H1 (cell line): ENCODE measurements around the gene CYP2S1. TPM values are rescaled to one million over a fixed set of nuclear protein-coding genes. Genes with fewer than 3 reads are reported as not detected.
"Not testable (repeated sequence)": the region's sequence is repeated elsewhere in the genome, so short reads cannot be mapped to it uniquely, and the experiment has no call there.

Experiments used
- CTCF ChIA-PET: fragments of 300-600 bp; sonication (Branson Sonifier 250); formaldehyde crosslinking; loops from one replicate; lab custom pipeline; 2021; ENCODE audit not compliant: partially characterized antibody; lab: Charles Lee
- POLR2A ChIA-PET: fragments of 300-600 bp; sonication (Branson Sonifier 250); formaldehyde crosslinking; loops from one replicate; lab custom pipeline; 2021; ENCODE audit warnings: inconsistent platforms; ENCODE audit not compliant: partially characterized antibody; lab: Charles Lee
- DNase-seq, 2 experiments: peaks; one replicate each; pipeline versions ENCODE4 v3.0.0 to v3.0.0-alpha.2; 2010 to 2022; ENCODE audit warnings: low spot score in 2 of 2, low read depth in 1 of 2, mixed read lengths in 1 of 2
- FAIRE-seq: peaks from 2 replicates; lab custom pipeline; 2011; peaks lifted over from hg19 to GRCh38; lab: Jason Lieb, UNC
- H2AFZ ChIP-seq: 2 replicates; pipeline ENCODE4 v1.8.1; 2012; ENCODE audit warnings: low read length, inconsistent platforms
- H2AK5ac ChIP-seq: 2 replicates; pipeline ENCODE4 v1.6.1; 2013; ENCODE audit warnings: low read depth, low read length
- H2BK120ac ChIP-seq: replicated peaks from 2 replicates; pipeline ENCODE3; 2013; ENCODE audit warnings: low read depth, low read length, inconsistent platforms
- H2BK12ac ChIP-seq: 2 replicates; pipeline ENCODE4 v1.6.1; 2013; ENCODE audit warnings: low read depth, low read length
- H2BK15ac ChIP-seq: 2 replicates; pipeline ENCODE4 v1.6.1; 2013; ENCODE audit warnings: low read length
- H2BK20ac ChIP-seq: 2 replicates; pipeline ENCODE4 v1.6.1; 2013; ENCODE audit warnings: low read length
- H2BK5ac ChIP-seq: 2 replicates; pipeline ENCODE4 v1.6.1; 2013; ENCODE audit warnings: low read depth, low read length
- H3K14ac ChIP-seq: 2 replicates; pipeline ENCODE4 v1.6.1; 2013; ENCODE audit warnings: inconsistent platforms; ENCODE audit not compliant: insufficient read length
- H3K18ac ChIP-seq: 2 replicates; pipeline ENCODE4 v1.6.1; 2013; ENCODE audit warnings: low read length; ENCODE audit errors: extremely low read depth
- H3K23ac ChIP-seq: 2 replicates; pipeline ENCODE4 v1.6.1; 2013; ENCODE audit warnings: inconsistent platforms; ENCODE audit not compliant: insufficient read length
- H3K23me2 ChIP-seq: 2 replicates; pipeline ENCODE4 v1.6.1; 2013; ENCODE audit warnings: low read depth, low read length
- H3K27ac ChIP-seq: 2 replicates; pipeline ENCODE4 v1.6.1; 2011; ENCODE audit warnings: low read depth, low read length, inconsistent platforms
- H3K27me3 ChIP-seq, 4 experiments: replicated peaks in 1 of 4; 1 replicate in 1 of 4; 2 replicates in 3 of 4; pipeline versions ENCODE4 v1.6.1 to v1.8.1; 2011 to 2013; ENCODE audit warnings: low read length in 3 of 4, mild to moderate bottlenecking in 3 of 4, inconsistent platforms in 2 of 4, mixed read lengths in 2 of 4, moderate library complexity in 1 of 4; ENCODE audit not compliant: control insufficient read depth in 3 of 4, insufficient read depth in 3 of 4; ENCODE audit errors: extremely low read depth in 1 of 4
- H3K36me3 ChIP-seq, 4 experiments: 2 replicates each; pipeline versions ENCODE4 v1.6.1 to v1.8.1; 2011 to 2013; ENCODE audit warnings: mild to moderate bottlenecking in 4 of 4, low read length in 3 of 4, moderate library complexity in 2 of 4, control low read depth in 1 of 4, inconsistent platforms in 1 of 4; ENCODE audit not compliant: insufficient read depth in 4 of 4, control insufficient read depth in 2 of 4
- H3K4ac ChIP-seq: replicated peaks from 2 replicates; pipeline ENCODE3; 2013; ENCODE audit warnings: low read length, low read depth, mixed read lengths, inconsistent platforms; ENCODE audit not compliant: insufficient read length
- H3K4me1 ChIP-seq, 4 experiments: replicated peaks in 1 of 4; 1 replicate in 1 of 4; 2 replicates in 3 of 4; pipeline versions ENCODE4 v1.6.1 to v1.8.1; 2011 to 2013; ENCODE audit warnings: low read length in 3 of 4, inconsistent platforms in 2 of 4, mixed read lengths in 1 of 4; ENCODE audit not compliant: insufficient read depth in 4 of 4, control insufficient read depth in 3 of 4
- H3K4me2 ChIP-seq, 2 experiments: 2 replicates each; pipeline versions ENCODE4 v1.6.1 to v1.8.1; 2011 to 2013; ENCODE audit warnings: low read depth in 2 of 2, low read length in 2 of 2, control low read depth in 1 of 2, inconsistent platforms in 1 of 2, mild to moderate bottlenecking in 1 of 2; ENCODE audit not compliant: insufficient read depth in 1 of 2
- H3K4me3 ChIP-seq, 4 experiments: fragments of 200-600, 300-600 bp in 1 of 4; sonication (generic), shearing (Covaris generic), sonication (Bioruptor Twin) in 1 of 4; 2 replicates each; pipeline versions ENCODE4 v1.5.1 to v1.8.1; 2011 to 2016; ENCODE audit warnings: low read length in 4 of 4, low read depth in 3 of 4, control low read depth in 2 of 4, inconsistent platforms in 2 of 4, mild to moderate bottlenecking in 2 of 4, mixed read lengths in 1 of 4, moderate library complexity in 1 of 4; ENCODE audit not compliant: insufficient read depth in 2 of 4; ENCODE audit errors: extremely low read depth in 1 of 4
- H3K56ac ChIP-seq: replicated peaks from 2 replicates; pipeline ENCODE3; 2013; ENCODE audit warnings: low read depth, mild to moderate bottlenecking, mixed read lengths, low read length, inconsistent platforms; ENCODE audit not compliant: insufficient read length
- H3K79me1 ChIP-seq: 2 replicates; pipeline ENCODE4 v1.6.1; 2013; ENCODE audit warnings: low read depth, low read length, control low read depth
- H3K79me2 ChIP-seq, 2 experiments: 2 replicates each; pipeline versions ENCODE4 v1.6.1 to v1.8.1; 2012 to 2013; ENCODE audit warnings: low read length in 2 of 2, mild to moderate bottlenecking in 2 of 2, inconsistent platforms in 1 of 2; ENCODE audit not compliant: insufficient read depth in 2 of 2, control insufficient read depth in 1 of 2
- H3K9ac ChIP-seq, 4 experiments: replicated peaks in 1 of 4; 1 replicate in 1 of 4; 2 replicates in 3 of 4; pipeline versions ENCODE4 v1.6.1 to v1.8.1; 2011 to 2013; ENCODE audit warnings: low read depth in 3 of 4, low read length in 3 of 4, control low read depth in 2 of 4, mild to moderate bottlenecking in 2 of 4, moderate library complexity in 2 of 4, inconsistent platforms in 1 of 4; ENCODE audit errors: extremely low read depth in 1 of 4
- H3K9me3 ChIP-seq, 2 experiments: 2 replicates each; pipeline versions ENCODE4 v1.6.1 to v1.8.1; 2012 to 2013; ENCODE audit warnings: mild to moderate bottlenecking in 2 of 2, moderate library complexity in 2 of 2, control low read depth in 1 of 2, inconsistent platforms in 1 of 2, low read depth in 1 of 2, low read length in 1 of 2, mixed read lengths in 1 of 2; ENCODE audit not compliant: insufficient read depth in 2 of 2
- H4K20me1 ChIP-seq, 2 experiments: replicated peaks in 1 of 2; 2 replicates each; pipeline versions ENCODE3 to v1.8.1; 2011 to 2013; ENCODE audit warnings: inconsistent platforms in 2 of 2, low read length in 2 of 2, mild to moderate bottlenecking in 1 of 2; ENCODE audit not compliant: insufficient read depth in 2 of 2, control insufficient read depth in 1 of 2
- H4K5ac ChIP-seq: 2 replicates; pipeline ENCODE4 v1.6.1; 2013; ENCODE audit warnings: low read length, low read depth, mixed read lengths, inconsistent platforms; ENCODE audit not compliant: insufficient read length
- H4K8ac ChIP-seq: 2 replicates; pipeline ENCODE4 v1.8.0; 2013; ENCODE audit warnings: mild to moderate bottlenecking, moderate library complexity, low read length, inconsistent platforms; ENCODE audit not compliant: insufficient read depth; ENCODE audit errors: extremely low read depth
- H4K91ac ChIP-seq: replicated peaks from 2 replicates; pipeline ENCODE3; 2013; ENCODE audit warnings: low read length, mixed read lengths, inconsistent platforms; ENCODE audit not compliant: insufficient read length
- CTCF ChIP-seq, 3 experiments: IDR thresholded peaks; 1 replicate in 2 of 3; 2 replicates in 1 of 3; pipeline versions ENCODE4 v1.5.1 to v1.6.1; 2011; ENCODE audit warnings: low read length in 3 of 3, mild to moderate bottlenecking in 3 of 3, inconsistent platforms in 2 of 3, low read depth in 1 of 3, moderate library complexity in 1 of 3; ENCODE audit not compliant: insufficient read depth in 1 of 3; ENCODE audit errors: control extremely low read depth in 1 of 3
- RAD21 ChIP-seq, 2 experiments: IDR thresholded peaks in 1 of 2; conservative IDR thresholded peaks in 1 of 2; 2 replicates each; pipeline ENCODE4 v1.6.1; 2011; ENCODE audit warnings: low read depth in 2 of 2, low read length in 2 of 2, improper control_type of control experiment in 1 of 2, inconsistent platforms in 1 of 2, mild to moderate bottlenecking in 1 of 2, moderate library complexity in 1 of 2
- WGBS, 2 experiments: shearing (Covaris generic) in 1 of 2; methylation state at CpG; one replicate each; pipeline versions ENCODE4 v1.1.6 to v1.1.7; 2013 to 2015; ENCODE audit warnings: low lambda C conversion rate in 2 of 2, mixed read lengths in 2 of 2, inconsistent platforms in 1 of 2, low coverage in 1 of 2, missing lambda C conversion rate in 1 of 2; ENCODE audit not compliant: insufficient replicate concordance in 2 of 2, insufficient coverage in 1 of 2, insufficient read length in 1 of 2; ENCODE audit errors: extremely low coverage in 1 of 2, missing lambda C conversion rate in 1 of 2; 5-methylcytosine and 5-hydroxymethylcytosine counted together
- polyA plus RNA-seq, 7 experiments: library from polyadenylated mRNA; depleted of rRNA in 3 of 7; stranded (reverse) in 5 of 7; unstranded in 2 of 7; fragments of >200 nt in 5 of 7; fragments of 200-250 nt in 2 of 7; gene quantifications; 1 replicate in 5 of 7; 2 replicates in 1 of 7; 4 replicates in 1 of 7; pipeline versions ENCODE4 v1.2.1 to v1.2.3, GENCODE V29; 2011 to 2013; ENCODE audit warnings: missing spikeins in 2 of 7, mixed read lengths in 2 of 7
- total RNA-seq: library from RNA; stranded (reverse); fragmentation: NEBNext Ultra II Directional; extraction: Animal tissue kit (Norgen Biotek cat#: 25700); gene quantifications from 2 replicates; pipeline ENCODE4 v1.2.1, GENCODE V29; 2021

The CYP2S1 gene
- total and polyA plus RNA-seq, 2 of the 8 experiments (the other 6 are each of a cell fraction or from before 2014, with no cell fraction given), result 97.9 to 245 TPM

- not testable (repeated sequence) for H3K9me3 ChIP-seq, H4K91ac ChIP-seq, H2BK5ac ChIP-seq, H3K79me1 ChIP-seq, H2BK12ac ChIP-seq, H3K4ac ChIP-seq, H3K4me2 ChIP-seq, H2AK5ac ChIP-seq, H4K8ac ChIP-seq, H2BK120ac ChIP-seq, H3K27ac ChIP-seq, H3K23ac ChIP-seq, H3K27me3 ChIP-seq, H3K79me2 ChIP-seq, H4K5ac ChIP-seq, H2BK20ac ChIP-seq, H2BK15ac ChIP-seq, H3K9ac ChIP-seq, H3K56ac ChIP-seq, H3K18ac ChIP-seq, H3K4me1 ChIP-seq, H3K14ac ChIP-seq, H2AFZ ChIP-seq, H3K23me2 ChIP-seq, H3K4me3 ChIP-seq
- TF ChIP-seq CTCF (IDR thresholded peaks at IDR 0.05; ENCODE audit: control extremely low read depth in 1 of 3, insufficient read depth in 1 of 3, low read depth in 1 of 3, low read length in 3 of 3), result peak; percentile 85 to 96 (median 88)
- TF ChIP-seq RAD21 (IDR thresholded peaks at IDR 0.05 in 1 of 2, conservative IDR thresholded peaks at IDR 0.05 in 1 of 2; ENCODE audit: low read depth in 2 of 2, low read length in 2 of 2), result peak; percentile 91 to 94
- ChIA-PET CTCF (interaction anchor here (0.6 to 8.2 kb wide), 31 partner anchors 9 to 272 kb away, joined by 3 to 89 read pairs (median 5); partner anchors contain the start of genes CYP2S1 and HNRNPUL1), POLR2A (interaction anchor here (0.6 to 6.9 kb wide), 10 partner anchors 11 to 104 kb away, joined by 3 to 67 read pairs (median 6); partner anchors contain the start of genes AXL, CYP2S1 and HNRNPUL1)
- Histone ChIP-seq H3K36me3 (peaks cover 34 to 81% (median 55%) of the 10 kb centered on the region in 4 experiments), H4K20me1 (peaks cover 3 to 17% of the 10 kb centered on the region in 2 experiments)
- FAIRE-seq (peak; percentile 65), DNase-seq (peak; percentile 54 to 85)
- WGBS, 2 experiments, result 33% methylated on average over 3 of the region's 7 CpGs; no CpG with 5 or more reads in 1 of the 2 experiments
Observed at GRCh38 chr19:41204338-41204737, 11.3 kb downstream of the CYP2S1 start.
